ENCODE data around the gene LIPC.

DNA sequence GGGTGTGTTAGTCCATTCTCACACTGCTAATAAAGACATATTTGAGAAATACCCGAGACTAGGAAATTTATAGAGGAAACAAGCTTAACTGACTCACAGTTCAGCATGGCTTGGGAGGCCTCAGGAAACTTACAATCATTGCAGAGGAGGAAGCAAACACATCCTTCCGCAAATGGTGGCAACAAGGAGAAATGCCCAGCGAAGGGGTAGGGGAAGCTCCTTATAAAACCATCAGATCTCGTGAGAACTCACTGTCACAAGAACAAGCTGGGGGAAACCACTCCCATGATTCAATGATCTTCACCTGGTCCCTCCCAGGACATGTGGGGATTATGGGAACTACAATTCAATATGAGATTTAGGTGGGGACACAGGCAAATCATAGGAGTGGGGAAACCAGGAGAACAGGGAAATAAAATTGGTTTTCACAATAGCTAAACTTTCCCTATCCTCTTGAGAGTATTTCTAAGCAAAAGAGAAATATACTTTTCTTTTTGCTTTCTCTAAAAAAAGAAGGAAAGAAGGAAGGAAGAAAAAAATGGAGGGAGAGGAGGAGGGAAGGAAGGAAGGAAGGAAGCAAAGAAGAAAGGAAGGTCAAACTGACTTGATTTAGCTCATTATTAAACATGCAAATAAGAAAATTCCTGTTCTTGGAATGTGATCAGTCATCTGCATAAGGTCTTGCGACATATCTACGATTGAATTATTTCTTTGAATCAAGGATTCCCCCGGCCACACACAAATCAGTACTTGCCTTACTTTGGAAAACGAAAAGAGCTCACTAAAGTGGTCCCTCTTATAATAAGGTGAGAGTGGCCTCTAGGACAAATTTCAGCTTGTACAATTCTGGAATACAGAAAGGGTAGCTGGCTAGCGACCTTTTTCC is 75.2 kb downstream of the LIPC start:
- TF ChIP-seq EZH2 (IDR thresholded peaks at IDR 0.05; ENCODE audit: borderline replicate concordance, control insufficient read depth, low read depth, low read length), result no peak
- no peak for TF ChIP-seq POLR2A (IDR thresholded peaks at IDR 0.05; ENCODE audit: low read depth, low read length)
- no peak for TF ChIP-seq POLR2AphosphoS5 (IDR thresholded peaks at IDR 0.05; ENCODE audit: low read length)
- TF ChIP-seq, protein P1, sequence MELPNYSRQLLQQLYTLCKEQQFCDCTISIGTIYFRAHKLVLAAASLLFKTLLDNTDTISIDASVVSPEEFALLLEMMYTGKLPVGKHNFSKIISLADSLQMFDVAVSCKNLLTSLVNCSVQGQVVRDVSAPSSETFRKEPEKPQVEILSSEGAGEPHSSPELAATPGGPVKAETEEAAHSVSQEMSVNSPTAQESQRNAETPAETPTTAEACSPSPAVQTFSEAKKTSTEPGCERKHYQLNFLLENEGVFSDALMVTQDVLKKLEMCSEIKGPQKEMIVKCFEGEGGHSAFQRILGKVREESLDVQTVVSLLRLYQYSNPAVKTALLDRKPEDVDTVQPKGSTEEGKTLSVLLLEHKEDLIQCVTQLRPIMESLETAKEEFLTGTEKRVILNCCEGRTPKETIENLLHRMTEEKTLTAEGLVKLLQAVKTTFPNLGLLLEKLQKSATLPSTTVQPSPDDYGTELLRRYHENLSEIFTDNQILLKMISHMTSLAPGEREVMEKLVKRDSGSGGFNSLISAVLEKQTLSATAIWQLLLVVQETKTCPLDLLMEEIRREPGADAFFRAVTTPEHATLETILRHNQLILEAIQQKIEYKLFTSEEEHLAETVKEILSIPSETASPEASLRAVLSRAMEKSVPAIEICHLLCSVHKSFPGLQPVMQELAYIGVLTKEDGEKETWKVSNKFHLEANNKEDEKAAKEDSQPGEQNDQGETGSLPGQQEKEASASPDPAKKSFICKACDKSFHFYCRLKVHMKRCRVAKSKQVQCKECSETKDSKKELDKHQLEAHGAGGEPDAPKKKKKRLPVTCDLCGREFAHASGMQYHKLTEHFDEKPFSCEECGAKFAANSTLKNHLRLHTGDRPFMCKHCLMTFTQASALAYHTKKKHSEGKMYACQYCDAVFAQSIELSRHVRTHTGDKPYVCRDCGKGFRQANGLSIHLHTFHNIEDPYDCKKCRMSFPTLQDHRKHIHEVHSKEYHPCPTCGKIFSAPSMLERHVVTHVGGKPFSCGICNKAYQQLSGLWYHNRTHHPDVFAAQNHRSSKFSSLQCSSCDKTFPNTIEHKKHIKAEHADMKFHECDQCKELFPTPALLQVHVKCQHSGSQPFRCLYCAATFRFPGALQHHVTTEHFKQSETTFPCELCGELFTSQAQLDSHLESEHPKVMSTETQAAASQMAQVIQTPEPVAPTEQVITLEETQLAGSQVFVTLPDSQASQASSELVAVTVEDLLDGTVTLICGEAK (IDR thresholded peaks at IDR 0.05; ENCODE audit: borderline replicate concordance), result no peak
- no peak for TF ChIP-seq BCL11A (IDR thresholded peaks at IDR 0.05; ENCODE audit: low read depth, low read length)
- TF ChIP-seq, protein P2, sequence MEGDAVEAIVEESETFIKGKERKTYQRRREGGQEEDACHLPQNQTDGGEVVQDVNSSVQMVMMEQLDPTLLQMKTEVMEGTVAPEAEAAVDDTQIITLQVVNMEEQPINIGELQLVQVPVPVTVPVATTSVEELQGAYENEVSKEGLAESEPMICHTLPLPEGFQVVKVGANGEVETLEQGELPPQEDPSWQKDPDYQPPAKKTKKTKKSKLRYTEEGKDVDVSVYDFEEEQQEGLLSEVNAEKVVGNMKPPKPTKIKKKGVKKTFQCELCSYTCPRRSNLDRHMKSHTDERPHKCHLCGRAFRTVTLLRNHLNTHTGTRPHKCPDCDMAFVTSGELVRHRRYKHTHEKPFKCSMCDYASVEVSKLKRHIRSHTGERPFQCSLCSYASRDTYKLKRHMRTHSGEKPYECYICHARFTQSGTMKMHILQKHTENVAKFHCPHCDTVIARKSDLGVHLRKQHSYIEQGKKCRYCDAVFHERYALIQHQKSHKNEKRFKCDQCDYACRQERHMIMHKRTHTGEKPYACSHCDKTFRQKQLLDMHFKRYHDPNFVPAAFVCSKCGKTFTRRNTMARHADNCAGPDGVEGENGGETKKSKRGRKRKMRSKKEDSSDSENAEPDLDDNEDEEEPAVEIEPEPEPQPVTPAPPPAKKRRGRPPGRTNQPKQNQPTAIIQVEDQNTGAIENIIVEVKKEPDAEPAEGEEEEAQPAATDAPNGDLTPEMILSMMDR (IDR thresholded peaks at IDR 0.05 in 2 of 3, conservative IDR thresholded peaks at IDR 0.05 in 1 of 3; ENCODE audit: control insufficient read depth in 2 of 3, extremely low read depth in 1 of 3, insufficient read depth in 1 of 3, low read depth in 3 of 3, low read length in 3 of 3), result no peak
- TF ChIP-seq GABPA (IDR thresholded peaks at IDR 0.05; ENCODE audit: low read depth), result no peak
- TF ChIP-seq, protein P3, sequence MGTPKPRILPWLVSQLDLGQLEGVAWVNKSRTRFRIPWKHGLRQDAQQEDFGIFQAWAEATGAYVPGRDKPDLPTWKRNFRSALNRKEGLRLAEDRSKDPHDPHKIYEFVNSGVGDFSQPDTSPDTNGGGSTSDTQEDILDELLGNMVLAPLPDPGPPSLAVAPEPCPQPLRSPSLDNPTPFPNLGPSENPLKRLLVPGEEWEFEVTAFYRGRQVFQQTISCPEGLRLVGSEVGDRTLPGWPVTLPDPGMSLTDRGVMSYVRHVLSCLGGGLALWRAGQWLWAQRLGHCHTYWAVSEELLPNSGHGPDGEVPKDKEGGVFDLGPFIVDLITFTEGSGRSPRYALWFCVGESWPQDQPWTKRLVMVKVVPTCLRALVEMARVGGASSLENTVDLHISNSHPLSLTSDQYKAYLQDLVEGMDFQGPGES (IDR thresholded peaks at IDR 0.05), result no peak
- TF ChIP-seq TAF1 (IDR thresholded peaks at IDR 0.05; ENCODE audit: borderline replicate concordance, low read depth, low read length), result no peak
- TF ChIP-seq, protein P4, sequence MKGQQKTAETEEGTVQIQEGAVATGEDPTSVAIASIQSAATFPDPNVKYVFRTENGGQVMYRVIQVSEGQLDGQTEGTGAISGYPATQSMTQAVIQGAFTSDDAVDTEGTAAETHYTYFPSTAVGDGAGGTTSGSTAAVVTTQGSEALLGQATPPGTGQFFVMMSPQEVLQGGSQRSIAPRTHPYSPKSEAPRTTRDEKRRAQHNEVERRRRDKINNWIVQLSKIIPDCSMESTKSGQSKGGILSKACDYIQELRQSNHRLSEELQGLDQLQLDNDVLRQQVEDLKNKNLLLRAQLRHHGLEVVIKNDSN (IDR thresholded peaks at IDR 0.05; ENCODE audit: borderline replicate concordance, extremely low read length, insufficient read depth, low read depth, low read length), result no peak

All from GM12878 (cell line).